ENCODE data around the gene ADD3.
"Not testable (repeated sequence)": the region's sequence is repeated elsewhere in the genome, so short reads cannot be mapped to it uniquely, and the experiment has no call there.

ADD3 gene

DNA sequence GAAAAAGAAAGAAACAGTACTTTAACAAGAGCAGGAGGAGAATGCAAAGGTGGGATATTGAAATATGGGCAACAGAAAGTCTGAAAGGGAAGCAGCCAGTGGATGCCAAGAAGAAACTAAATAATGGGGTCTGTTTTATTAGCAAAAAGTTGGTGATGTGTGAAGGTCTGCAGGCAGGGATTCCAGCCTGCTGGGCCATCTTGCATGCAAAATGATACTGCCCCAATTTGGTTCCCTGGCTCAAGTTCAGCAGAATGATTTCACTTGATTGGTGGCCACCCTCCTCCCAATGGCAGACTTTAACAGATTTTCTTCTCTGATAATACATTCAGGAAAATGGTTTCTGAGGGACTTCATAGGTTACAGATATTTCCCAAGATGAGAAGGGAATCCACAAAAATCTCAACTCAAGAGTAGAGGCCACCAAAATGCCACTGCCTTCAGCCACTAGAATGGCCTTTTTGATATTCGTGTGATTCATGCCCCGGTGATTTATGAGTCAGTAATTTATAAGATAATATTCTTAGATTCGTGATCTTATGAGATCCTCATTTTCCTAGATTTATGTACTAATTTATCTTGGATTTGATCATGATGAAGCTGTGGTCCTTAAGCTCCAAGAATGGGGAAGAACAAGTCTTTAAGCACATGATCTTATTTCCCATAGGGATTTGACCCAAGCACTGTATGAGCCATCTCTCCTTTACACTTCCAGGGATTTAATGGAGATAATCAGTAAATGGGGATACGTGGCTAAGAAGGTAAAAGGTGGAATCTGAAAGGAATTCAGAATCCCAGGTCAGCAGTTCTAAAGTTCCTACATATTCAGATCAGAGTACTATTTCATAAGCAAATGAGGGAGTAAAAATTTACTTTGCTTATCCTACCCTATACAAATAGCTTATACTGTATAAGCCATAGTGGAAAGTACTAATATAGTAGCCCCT lies 32.3 kb upstream of the ADD3 start:
- DNase-seq (ENCODE audit: low spot score): no peak

DNA sequence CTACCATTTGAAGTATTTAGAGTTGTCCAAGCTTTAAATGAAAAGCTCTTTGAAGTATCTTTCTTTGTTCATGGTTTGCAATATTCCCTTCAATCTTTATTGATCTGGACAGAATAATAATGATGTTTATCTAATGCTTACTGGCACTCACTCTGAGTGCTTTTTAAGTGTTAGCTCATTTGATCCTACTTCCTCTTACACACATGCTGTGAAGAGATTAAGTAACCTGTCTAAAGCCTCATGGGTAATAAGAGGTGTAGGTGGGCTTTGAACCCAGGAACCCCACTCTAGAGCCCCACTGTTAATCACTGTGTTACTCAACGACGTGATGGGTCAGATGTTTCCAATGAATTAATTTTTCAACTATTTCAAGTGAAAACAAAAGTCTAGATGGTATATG lies 31.1 kb upstream of the ADD3 start:
- DNase-seq (ENCODE audit: low spot score): no peak

DNA sequence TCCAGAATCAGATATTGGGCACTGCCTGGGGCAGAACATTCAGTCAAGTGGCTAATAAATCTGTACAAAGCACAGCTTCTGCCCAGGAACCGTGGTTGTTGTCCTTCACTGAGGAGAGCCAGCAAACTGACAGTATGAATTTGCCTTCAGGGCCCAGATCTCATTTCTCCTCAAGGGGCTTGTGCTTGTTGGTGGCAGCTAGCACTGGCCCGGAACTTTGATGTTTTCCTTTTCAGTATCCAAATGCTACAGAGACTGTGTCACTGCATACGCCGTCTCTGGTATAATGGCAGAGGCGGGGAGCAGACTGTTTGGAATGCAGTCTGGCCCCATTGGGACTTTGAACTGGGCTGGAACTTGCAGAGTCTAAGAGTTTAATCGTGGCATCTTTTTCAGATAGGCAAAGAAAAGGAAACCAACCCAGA lies 30.4 kb upstream of the ADD3 start:
- DNase-seq (ENCODE audit: low spot score): peak; percentile 57

- no peak for DNase-seq (ENCODE audit: low spot score)
These were observed 29.3 kb upstream of the ADD3 start for GRCh38 chr10:109978481-109978880.

GRCh38 chr10:109979215-109979614 lies 28.6 kb upstream of the ADD3 start:
- no peak for DNase-seq (ENCODE audit: low spot score)

- DNase-seq (ENCODE audit: low spot score): no peak
These were observed 26.1 kb upstream of the ADD3 start for GRCh38 chr10:109981650-109982049.

GRCh38 chr10:109982123-109982522 lies 25.7 kb upstream of the ADD3 start:
- DNase-seq (ENCODE audit: low spot score): no peak

DNA sequence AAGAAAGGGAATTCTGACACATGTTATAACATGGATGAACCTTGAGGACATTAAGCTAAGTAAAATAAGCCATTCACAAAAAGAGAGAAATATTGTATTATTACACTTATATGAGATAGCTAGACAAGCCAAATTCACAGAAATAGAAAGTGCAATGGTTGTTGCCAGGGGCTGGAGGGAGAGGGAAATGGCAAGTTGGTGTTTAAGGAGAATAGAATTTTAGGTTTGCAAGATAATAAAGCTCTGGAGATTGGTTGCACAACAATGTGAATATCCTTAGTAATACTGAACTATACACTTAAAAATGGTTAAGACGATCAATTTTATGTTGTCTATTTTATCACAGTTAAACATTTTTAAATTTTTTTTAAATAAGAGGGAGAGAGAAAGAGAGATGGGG lies 25.0 kb upstream of the ADD3 start:
- DNase-seq (ENCODE audit: low spot score): no peak

DNA sequence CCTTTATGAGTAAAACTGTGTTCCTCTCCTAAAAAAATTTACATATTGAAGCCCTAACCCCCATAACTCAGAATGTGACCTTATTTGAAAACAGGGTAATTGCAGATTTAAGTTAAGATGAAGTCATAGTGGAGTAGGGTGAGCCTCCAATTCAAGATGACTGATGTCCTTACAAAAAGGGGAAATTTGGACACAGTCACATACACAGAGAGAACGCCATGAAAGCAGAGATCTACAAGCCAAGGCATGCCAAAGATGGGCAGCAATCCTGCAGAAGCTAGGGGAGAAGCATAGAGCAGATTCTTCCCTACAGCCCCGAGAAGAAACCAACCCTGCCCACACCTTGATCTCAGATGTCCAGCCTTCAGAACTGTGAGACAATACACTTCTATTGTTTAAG lies 23.8 kb upstream of the ADD3 start:
- no peak for DNase-seq (ENCODE audit: low spot score)

GRCh38 chr10:109985768-109986167 lies 22.0 kb upstream of the ADD3 start:
- DNase-seq (ENCODE audit: low spot score): not testable (repeated sequence)

DNA sequence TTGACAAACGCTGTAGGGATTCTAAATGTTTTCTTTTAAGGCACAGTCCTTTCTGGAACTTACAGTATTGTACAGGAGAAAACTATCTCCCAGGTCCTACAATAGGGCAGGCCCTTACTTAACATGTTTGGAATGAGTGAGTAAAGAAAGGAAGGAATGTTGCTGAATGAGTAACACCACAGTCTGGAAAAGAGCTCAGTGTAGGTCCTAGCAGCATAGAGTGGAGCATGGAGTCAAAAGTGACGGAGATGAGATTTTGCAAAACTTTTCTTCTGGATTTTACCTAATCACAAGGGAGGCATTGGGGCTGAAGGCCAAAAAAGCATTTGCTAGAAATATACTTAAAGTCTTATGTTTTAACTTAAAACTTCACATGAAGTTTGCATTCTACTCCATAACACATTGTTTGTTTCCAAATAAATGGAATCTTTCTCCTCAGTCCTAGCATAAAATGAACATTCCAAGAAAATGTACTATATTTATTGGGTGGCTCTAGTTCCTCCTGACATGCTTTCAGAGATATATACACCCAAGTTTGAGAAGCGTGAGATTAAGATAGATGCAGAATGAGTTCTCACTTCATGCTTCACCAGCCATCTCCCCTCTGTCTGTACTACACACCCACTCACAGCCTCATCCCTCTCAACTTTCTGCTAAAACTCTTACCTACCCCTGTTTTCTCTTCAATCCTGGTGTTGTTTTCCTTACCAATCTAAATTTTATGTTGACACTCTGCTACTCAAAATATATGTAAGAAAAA lies 20.2 kb upstream of the ADD3 start:
- peak; percentile 69 for DNase-seq (ENCODE audit: low spot score)

- DNase-seq (ENCODE audit: low spot score): no peak
These were observed 19.6 kb upstream of the ADD3 start for GRCh38 chr10:109988212-109988596.

- no peak for DNase-seq (ENCODE audit: low spot score)
These were observed 16.4 kb upstream of the ADD3 start for GRCh38 chr10:109991266-109991855.

DNA sequence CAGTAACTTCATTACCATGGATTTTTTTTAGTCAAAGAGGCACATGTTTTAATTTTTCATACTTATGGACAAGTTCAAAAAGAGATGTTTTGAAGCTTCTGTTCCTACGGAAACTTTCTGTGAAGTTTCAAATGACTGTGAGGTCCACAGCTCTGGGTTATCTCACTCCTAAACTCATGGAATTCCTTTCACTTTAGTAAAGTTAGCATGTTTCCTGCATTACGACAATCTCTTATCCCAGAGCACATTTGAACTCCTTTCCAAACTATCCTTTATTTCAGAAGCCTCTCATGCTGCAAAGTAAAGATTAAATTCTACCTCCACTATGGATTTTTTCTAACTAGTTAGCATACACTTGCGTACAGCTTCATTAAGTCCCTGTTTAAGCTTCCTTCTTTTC lies 15.3 kb upstream of the ADD3 start:
- DNase-seq (ENCODE audit: low spot score): peak; percentile 48

GRCh38 chr10:109993551-109994330 lies 14.0 kb upstream of the ADD3 start:
- no peak for DNase-seq (ENCODE audit: low spot score)

DNA sequence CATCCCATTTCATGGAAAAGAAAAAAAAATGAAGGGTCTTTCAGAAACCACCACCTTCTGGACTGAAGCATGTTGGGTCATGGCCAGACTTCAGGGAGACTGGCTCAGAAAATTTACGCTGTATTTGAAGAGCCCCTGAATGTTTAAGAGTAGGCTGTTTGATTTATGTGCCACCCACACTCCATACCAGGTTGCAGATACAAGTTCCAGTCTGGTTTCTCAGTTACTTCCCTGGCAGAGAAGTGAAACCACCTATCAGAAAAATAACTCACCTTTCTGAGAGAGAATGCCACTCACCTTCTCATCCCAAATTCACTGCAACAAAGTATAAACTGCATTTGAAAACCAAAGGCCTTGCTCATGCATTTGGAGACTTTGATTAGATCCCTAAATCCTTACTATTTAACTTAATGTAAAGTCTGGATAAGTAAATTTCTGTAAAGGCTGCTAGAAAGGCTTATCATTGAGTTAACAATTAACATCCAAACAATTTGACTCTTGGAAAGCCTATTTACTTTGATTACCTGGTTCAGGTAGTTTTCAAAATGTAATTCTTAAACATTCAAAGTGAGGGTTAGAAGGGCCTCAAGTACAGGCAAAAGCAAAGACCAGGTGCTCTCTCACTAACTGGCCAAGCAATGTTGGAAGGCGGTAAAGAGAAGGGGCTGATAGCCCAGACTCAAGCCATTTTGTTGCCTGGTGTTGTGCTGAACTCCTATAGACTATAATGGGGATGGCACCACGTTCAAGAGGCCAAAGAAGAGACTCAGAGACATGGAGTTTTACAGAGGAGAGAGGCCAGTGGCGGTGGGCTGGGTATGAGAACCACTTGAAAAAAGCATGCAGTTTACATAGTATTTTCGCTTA lies 12.8 kb upstream of the ADD3 start:
- no peak for DNase-seq (ENCODE audit: low spot score)

- no peak for DNase-seq (ENCODE audit: low spot score)
These were observed 12.2 kb upstream of the ADD3 start for GRCh38 chr10:109995595-109995994.

- no peak for DNase-seq (ENCODE audit: low spot score)
These were observed 11.6 kb upstream of the ADD3 start for GRCh38 chr10:109996225-109996624.

- no peak for DNase-seq (ENCODE audit: low spot score)
These were observed 11.0 kb upstream of the ADD3 start for GRCh38 chr10:109996766-109997171.

- no peak for DNase-seq (ENCODE audit: low spot score)
These were observed 10.6 kb upstream of the ADD3 start for GRCh38 chr10:109997233-109997632.

DNA sequence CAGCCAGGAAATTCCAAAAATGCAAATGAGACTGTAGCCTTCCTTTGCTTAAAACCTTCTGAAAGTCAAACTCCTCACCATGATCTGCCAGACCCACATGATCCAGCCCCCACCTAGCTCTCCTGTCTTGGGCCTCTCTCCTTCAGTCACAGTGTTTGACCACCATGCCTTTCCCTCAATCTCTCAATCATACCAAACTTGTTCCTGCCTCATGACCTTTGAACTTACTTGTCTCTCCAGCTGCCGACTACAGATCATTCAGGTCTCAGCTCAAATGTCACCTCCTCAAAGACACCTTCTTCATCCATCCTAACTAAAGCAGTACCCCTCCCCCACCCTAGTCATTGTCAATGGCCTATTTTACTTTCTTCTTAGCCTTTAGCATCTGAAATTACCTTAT lies 9.3 kb upstream of the ADD3 start:
- no peak for DNase-seq (ENCODE audit: low spot score)

Measured in hepatic stellate cell (primary cell).